ENCODE measurements around the gene EME2.

- TF ChIP-seq, protein P1, sequence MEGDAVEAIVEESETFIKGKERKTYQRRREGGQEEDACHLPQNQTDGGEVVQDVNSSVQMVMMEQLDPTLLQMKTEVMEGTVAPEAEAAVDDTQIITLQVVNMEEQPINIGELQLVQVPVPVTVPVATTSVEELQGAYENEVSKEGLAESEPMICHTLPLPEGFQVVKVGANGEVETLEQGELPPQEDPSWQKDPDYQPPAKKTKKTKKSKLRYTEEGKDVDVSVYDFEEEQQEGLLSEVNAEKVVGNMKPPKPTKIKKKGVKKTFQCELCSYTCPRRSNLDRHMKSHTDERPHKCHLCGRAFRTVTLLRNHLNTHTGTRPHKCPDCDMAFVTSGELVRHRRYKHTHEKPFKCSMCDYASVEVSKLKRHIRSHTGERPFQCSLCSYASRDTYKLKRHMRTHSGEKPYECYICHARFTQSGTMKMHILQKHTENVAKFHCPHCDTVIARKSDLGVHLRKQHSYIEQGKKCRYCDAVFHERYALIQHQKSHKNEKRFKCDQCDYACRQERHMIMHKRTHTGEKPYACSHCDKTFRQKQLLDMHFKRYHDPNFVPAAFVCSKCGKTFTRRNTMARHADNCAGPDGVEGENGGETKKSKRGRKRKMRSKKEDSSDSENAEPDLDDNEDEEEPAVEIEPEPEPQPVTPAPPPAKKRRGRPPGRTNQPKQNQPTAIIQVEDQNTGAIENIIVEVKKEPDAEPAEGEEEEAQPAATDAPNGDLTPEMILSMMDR (conservative IDR thresholded peaks at IDR 0.05 in 1 of 2, IDR thresholded peaks at IDR 0.05 in 1 of 2; ENCODE audit: low read depth in 1 of 2, low read length in 2 of 2): no peak
- TF ChIP-seq EZH2 (IDR thresholded peaks at IDR 0.05; ENCODE audit: low read length, missing control alignments): no peak
Observed at GRCh38 chr16:1745900-1746692, 26.5 kb upstream of the EME2 start.
